Measurements from ENCODE around the gene MTX3.

DNA sequence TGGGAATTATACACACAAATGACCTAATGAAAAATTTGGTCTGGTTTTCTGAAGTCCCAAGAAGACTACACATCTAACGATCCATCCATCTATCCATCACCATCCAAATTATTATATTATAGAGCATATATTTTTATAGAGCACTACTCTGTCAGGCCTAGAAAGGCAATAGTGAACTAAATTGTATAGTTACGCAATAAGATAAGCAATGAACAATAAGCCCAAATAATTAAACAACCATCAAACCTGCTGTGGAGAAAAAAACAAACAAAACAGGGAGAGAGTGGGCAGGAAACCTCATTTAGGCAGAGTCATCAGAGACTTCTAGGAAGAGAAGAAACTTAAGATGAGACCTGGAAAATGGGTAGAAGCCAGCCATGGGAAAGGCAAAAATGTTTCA, 59.7 kb downstream of the MTX3 start:
- TF ChIP-seq EZH2 (IDR thresholded peaks at IDR 0.05; ENCODE audit: insufficient read depth, poor library complexity, severe bottlenecking) (no peak), EZH2phosphoT487 (IDR thresholded peaks at IDR 0.05; ENCODE audit: insufficient read depth, low read depth) (no peak)

Measured in GM23248 (cell line).